ENCODE results near the gene CFAP46. TPM values are rescaled to one million over a fixed set of nuclear protein-coding genes. Genes with fewer than 3 reads are reported as not detected.
A peak's percentile ranks its signal among the peaks of the same experiment; 100 is the strongest.
"Not testable (repeated sequence)": the region's sequence is repeated elsewhere in the genome, so short reads cannot be mapped to it uniquely, and the experiment has no call there.

The CFAP46 gene
- total RNA-seq, 1 donor from 2014 or later = 0.20 TPM

GRCh38 chr10:132810141-132810806 is 132.1 kb downstream of the CFAP46 start:
- no peak for DNase-seq (ENCODE audit: low read depth in 2 of 2)

GRCh38 chr10:132809232-132810140 is 132.9 kb downstream of the CFAP46 start:
- DNase-seq (ENCODE audit: low read depth in 2 of 2) = no peak

- DNase-seq (ENCODE audit: low read depth in 2 of 2) = no peak
These were observed 133.8 kb downstream of the CFAP46 start for GRCh38 chr10:132808383-132809231.

GRCh38 chr10:132807621-132808049 is 134.7 kb downstream of the CFAP46 start:
- no peak for DNase-seq (ENCODE audit: low read depth in 2 of 2)

GRCh38 chr10:132806561-132807003 is 135.8 kb downstream of the CFAP46 start:
- no peak for DNase-seq (ENCODE audit: low read depth in 2 of 2)

GRCh38 chr10:132806110-132806509 is 136.3 kb downstream of the CFAP46 start:
- DNase-seq (ENCODE audit: low read depth in 2 of 2) = peak in 1 of 2 donors; percentile 56

- DNase-seq (ENCODE audit: low read depth in 2 of 2) = no peak
These were observed 136.8 kb downstream of the CFAP46 start for GRCh38 chr10:132805599-132805998.

GRCh38 chr10:132804785-132805426 is 137.5 kb downstream of the CFAP46 start:
- DNase-seq (ENCODE audit: low read depth in 2 of 2) = no peak

GRCh38 chr10:132804287-132804686 is 138.1 kb downstream of the CFAP46 start:
- DNase-seq (ENCODE audit: low read depth in 2 of 2) = no peak

GRCh38 chr10:132803416-132804210 is 138.8 kb downstream of the CFAP46 start:
- no peak for DNase-seq (ENCODE audit: low read depth in 2 of 2)

GRCh38 chr10:132802694-132803320 is 139.6 kb downstream of the CFAP46 start:
- no peak for DNase-seq (ENCODE audit: low read depth in 2 of 2)

- no peak for DNase-seq (ENCODE audit: low read depth in 2 of 2)
These were observed 140.3 kb downstream of the CFAP46 start for GRCh38 chr10:132802048-132802447.

- no peak for DNase-seq (ENCODE audit: low read depth in 2 of 2)
These were observed 142.5 kb downstream of the CFAP46 start for GRCh38 chr10:132799865-132800264.

GRCh38 chr10:132798876-132799275 is 143.5 kb downstream of the CFAP46 start:
- DNase-seq (ENCODE audit: low read depth in 2 of 2) = no peak

GRCh38 chr10:132798403-132798802 is 144.0 kb downstream of the CFAP46 start:
- DNase-seq (ENCODE audit: low read depth in 2 of 2) = no peak

GRCh38 chr10:132797986-132798385 is 144.4 kb downstream of the CFAP46 start:
- DNase-seq (ENCODE audit: low read depth in 2 of 2) = not testable (repeated sequence)

- no peak for DNase-seq (ENCODE audit: low read depth in 2 of 2)
These were observed 145.5 kb downstream of the CFAP46 start for GRCh38 chr10:132796846-132797245.

- no peak for DNase-seq (ENCODE audit: low read depth in 2 of 2)
These were observed 148.2 kb downstream of the CFAP46 start for GRCh38 chr10:132793871-132794849.

- DNase-seq (ENCODE audit: low read depth in 2 of 2) = no peak
These were observed 149.2 kb downstream of the CFAP46 start for GRCh38 chr10:132793213-132793612.

Measured in lung microvascular endothelial cell (primary cell).